ENCODE measurements around the gene CAMK1D.

- TF ChIP-seq EZH2phosphoT487 (IDR thresholded peaks at IDR 0.05; ENCODE audit: borderline replicate concordance, low read depth, low read length): no peak
- no peak for TF ChIP-seq CTCF (conservative IDR thresholded peaks at IDR 0.05; ENCODE audit: low read length)
These were observed 370.0 kb downstream of the CAMK1D start for GRCh38 chr10:12719365-12719764.

Data from OCI-LY7 (cell line).